NCI-H69 (cell line): ENCODE measurements around the gene SMOC2.

Experiments used
- DNase-seq: peaks from one replicate; lab custom pipeline; 2025; lab: John Stamatoyannopoulos, UW

SMOC2 gene

GRCh38 chr6:168415098-168415992 is 25.6 kb upstream of the SMOC2 start:
- DNase-seq, result no peak

GRCh38 chr6:168415993-168416530 is 24.9 kb upstream of the SMOC2 start:
- DNase-seq, result no peak

GRCh38 chr6:168416531-168416930 is 24.5 kb upstream of the SMOC2 start:
- DNase-seq, result no peak

GRCh38 chr6:168417191-168417590 is 23.8 kb upstream of the SMOC2 start:
- DNase-seq, result peak; percentile 84

GRCh38 chr6:168417679-168418557 is 23.1 kb upstream of the SMOC2 start:
- DNase-seq, result no peak

GRCh38 chr6:168418711-168419121 is 22.3 kb upstream of the SMOC2 start:
- no peak for DNase-seq

GRCh38 chr6:168419569-168419968 is 21.4 kb upstream of the SMOC2 start:
- DNase-seq, result no peak

- DNase-seq, result no peak
Measured at GRCh38 chr6:168420084-168420483, 20.9 kb upstream of the SMOC2 start.

GRCh38 chr6:168420706-168421105 is 20.3 kb upstream of the SMOC2 start:
- DNase-seq, result no peak

GRCh38 chr6:168427184-168427583 is 13.8 kb upstream of the SMOC2 start:
- no peak for DNase-seq

GRCh38 chr6:168428052-168428826 is 12.7 kb upstream of the SMOC2 start:
- DNase-seq, result peak; percentile 68

GRCh38 chr6:168428863-168429262 is 12.1 kb upstream of the SMOC2 start:
- no peak for DNase-seq

GRCh38 chr6:168432196-168432595 is 8.8 kb upstream of the SMOC2 start:
- no peak for DNase-seq

GRCh38 chr6:168433898-168434297 is 7.1 kb upstream of the SMOC2 start:
- no peak for DNase-seq

GRCh38 chr6:168434505-168434904 is 6.5 kb upstream of the SMOC2 start:
- DNase-seq, result no peak

GRCh38 chr6:168437751-168438150 is 3.2 kb upstream of the SMOC2 start:
- DNase-seq, result no peak

- DNase-seq, result no peak
Measured at GRCh38 chr6:168438783-168439520, 2.0 kb upstream of the SMOC2 start.

- DNase-seq, result no peak
Measured at GRCh38 chr6:168439794-168440450, 1.1 kb upstream of the SMOC2 start.

- peak; percentile 21 for DNase-seq
Measured at GRCh38 chr6:168441434-168442391, 729 bp downstream of the SMOC2 start.
